Left ventricle myocardium inferior (tissue), 1 donor: ENCODE data around the gene PKD1. TPM values are rescaled to one million over a fixed set of nuclear protein-coding genes. Genes with fewer than 3 reads are reported as not detected.
A peak's percentile ranks its signal among the peaks of the same experiment; 100 is the strongest.

Source experiments
- DNase-seq: peaks from one replicate; pipeline ENCODE4 v3.0.0-alpha.2; 2020
- H3K27ac ChIP-seq: fragments of 200-600 bp; replicated peaks from 2 replicates; pipeline ENCODE4 v1.8.0; 2021
- H3K27me3 ChIP-seq: fragments of 200-600 bp; 2 replicates; pipeline ENCODE4 v1.8.0; 2021; ENCODE audit warnings: low read depth
- H3K36me3 ChIP-seq: fragments of 200-600 bp; 2 replicates; pipeline ENCODE4 v1.8.0; 2021
- H3K4me1 ChIP-seq: fragments of 200-600 bp; 2 replicates; pipeline ENCODE4 v1.8.0; 2021
- H3K4me3 ChIP-seq: fragments of 200-600 bp; 2 replicates; pipeline ENCODE4 v1.8.0; 2021; ENCODE audit warnings: mild to moderate bottlenecking, moderate library complexity
- H3K9me3 ChIP-seq: fragments of 200-600 bp; replicated peaks from 2 replicates; pipeline ENCODE4 v1.8.0; 2021
- intact Hi-C: fragments of 100-400 bp; cut with micrococcal nuclease; formaldehyde crosslinking; loops from one replicate; pipeline ENCODE4 v1.11.0; 2022
- total RNA-seq: library from RNA; stranded (reverse); fragmentation: NEBNext Ultra II Directional; extraction: Animal tissue kit (Norgen Biotek cat#: 25700); gene quantifications from one replicate; pipeline ENCODE4 v1.2.1, GENCODE V29; 2021
- TF ChIP-seq, protein P1 (sequence below): fragments of 200-600 bp; IDR thresholded peaks from 2 replicates; pipeline ENCODE4 v1.8.0; 2021; ENCODE audit warnings: antibody characterized with exemption, mild to moderate bottlenecking, borderline replicate concordance
- donor health status: DM: no; HTN: yes; CAD: no; lungs with severe emphysema.

The PKD1 gene
- total RNA-seq, 1 donor from 2014 or later: 83.9 TPM

DNA sequence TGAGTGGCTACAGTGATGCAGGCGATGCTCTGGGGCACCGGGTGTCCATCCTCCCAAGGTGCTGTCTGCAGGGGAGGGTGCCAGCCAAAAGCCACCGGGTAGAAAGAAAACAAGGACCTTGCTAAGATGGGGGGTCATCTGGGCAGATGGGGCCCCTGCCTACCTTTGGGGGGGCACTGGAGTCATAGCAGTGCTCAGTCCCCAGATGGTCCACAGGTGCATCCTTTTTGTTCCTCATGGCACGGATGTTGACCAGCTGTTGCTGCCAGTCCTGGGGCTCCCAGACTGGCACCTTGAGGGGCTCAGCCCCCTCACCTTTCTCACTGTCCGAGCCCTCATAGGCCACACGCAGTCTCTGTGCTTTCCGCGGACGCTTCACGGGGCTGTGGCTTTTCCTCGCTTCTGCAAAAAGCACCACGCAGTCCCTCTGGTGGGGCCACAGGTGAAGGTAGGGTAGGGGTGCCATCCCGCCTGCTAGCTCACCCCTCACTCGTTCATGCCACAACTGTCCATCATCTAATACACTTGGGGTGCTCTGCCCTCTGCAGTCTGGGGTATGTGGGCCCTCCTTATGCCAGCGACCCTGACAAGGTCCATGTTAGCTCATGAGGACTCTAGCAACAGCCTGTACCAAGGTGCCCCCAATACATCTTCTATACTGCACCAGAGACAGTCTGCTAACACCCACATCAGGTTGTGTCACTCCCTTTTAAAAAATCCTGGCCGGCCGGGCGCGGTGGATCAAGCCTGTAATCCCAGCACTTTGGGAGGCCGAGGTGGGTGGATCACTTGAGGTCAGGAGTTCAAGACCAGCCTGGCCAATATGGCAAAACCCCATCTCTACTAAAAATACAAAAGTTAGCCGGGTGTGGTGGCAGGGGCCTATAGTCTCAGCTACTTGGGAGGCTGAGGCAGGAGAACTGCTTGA is 89.5 kb downstream of the PKD1 start:
- Histone ChIP-seq H3K4me3 (peak overlapping the region; percentile 91), H3K27ac (peak overlapping the region; percentile 96), H3K4me1 (peaks cover 79% of the 10 kb centered on the region), H3K36me3 (peaks cover 11% of the 10 kb centered on the region), H3K9me3 (no peaks in the 10 kb centered on the region), H3K27me3 (no peaks in the 10 kb centered on the region)
- intact Hi-C loops: no loop called here
- no peak for DNase-seq
- TF ChIP-seq, protein P1, sequence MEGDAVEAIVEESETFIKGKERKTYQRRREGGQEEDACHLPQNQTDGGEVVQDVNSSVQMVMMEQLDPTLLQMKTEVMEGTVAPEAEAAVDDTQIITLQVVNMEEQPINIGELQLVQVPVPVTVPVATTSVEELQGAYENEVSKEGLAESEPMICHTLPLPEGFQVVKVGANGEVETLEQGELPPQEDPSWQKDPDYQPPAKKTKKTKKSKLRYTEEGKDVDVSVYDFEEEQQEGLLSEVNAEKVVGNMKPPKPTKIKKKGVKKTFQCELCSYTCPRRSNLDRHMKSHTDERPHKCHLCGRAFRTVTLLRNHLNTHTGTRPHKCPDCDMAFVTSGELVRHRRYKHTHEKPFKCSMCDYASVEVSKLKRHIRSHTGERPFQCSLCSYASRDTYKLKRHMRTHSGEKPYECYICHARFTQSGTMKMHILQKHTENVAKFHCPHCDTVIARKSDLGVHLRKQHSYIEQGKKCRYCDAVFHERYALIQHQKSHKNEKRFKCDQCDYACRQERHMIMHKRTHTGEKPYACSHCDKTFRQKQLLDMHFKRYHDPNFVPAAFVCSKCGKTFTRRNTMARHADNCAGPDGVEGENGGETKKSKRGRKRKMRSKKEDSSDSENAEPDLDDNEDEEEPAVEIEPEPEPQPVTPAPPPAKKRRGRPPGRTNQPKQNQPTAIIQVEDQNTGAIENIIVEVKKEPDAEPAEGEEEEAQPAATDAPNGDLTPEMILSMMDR: no peak

GRCh38 chr16:2044541-2044940 is 91.2 kb downstream of the PKD1 start:
- H3K4me1 ChIP-seq: peaks cover 96% of the 10 kb centered on the region
- H3K27me3 ChIP-seq: no peaks in the 10 kb centered on the region
- H3K9me3 ChIP-seq: no peaks in the 10 kb centered on the region
- no peaks in the 10 kb centered on the region for H3K36me3 ChIP-seq
- intact Hi-C loops: no loop called here
- peak overlapping the region; percentile 96 for H3K27ac ChIP-seq
- H3K4me3 ChIP-seq: peak overlapping the region; percentile 33
- DNase-seq: no peak
- TF ChIP-seq, protein P1: no peak

GRCh38 chr16:2043667-2044451 is 91.8 kb downstream of the PKD1 start:
- Histone ChIP-seq H3K27me3 (no peaks in the 10 kb centered on the region), H3K4me3 (peak overlapping the region; percentile 33), H3K9me3 (no peaks in the 10 kb centered on the region), H3K27ac (peak overlapping the region; percentile 96), H3K36me3 (peaks cover 3% of the 10 kb centered on the region), H3K4me1 (peaks cover 98% of the 10 kb centered on the region)
- TF ChIP-seq, protein P1: no peak
- intact Hi-C loops: no loop called here
- peak; percentile 68 for DNase-seq

DNA sequence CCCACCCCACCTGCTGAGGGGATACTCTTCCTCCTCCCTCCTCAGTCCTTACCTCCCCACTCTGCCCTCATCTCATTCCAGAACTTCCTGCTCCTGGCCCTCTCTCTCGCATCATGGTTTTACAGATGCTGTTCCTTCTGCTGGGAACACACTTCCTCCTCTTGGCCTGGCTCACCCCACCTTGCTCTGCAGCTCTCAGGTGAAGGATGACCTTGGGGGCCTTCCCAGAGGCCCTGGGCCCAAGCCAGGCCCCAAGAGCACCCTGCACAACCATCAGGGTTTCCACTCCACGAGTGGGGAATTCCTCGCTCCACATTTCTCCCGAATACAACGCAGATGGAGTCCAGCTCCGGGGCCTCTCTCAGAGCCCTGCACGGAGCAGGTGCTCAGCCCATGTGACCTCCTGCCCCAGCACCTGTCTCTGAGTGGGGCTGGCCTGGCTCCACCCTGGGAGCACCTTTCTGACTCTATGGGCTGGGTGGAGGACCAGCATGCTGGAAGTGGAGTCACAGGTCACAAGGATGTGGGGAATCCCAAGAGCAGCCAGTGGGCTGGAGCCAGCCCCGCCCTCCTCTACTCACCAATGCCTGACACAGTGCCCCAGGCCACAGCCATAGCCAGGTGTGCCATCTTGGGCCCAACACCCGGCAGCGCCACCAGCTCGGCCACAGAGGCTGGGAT is 92.6 kb downstream of the PKD1 start:
- TF ChIP-seq, protein P1: no peak
- Histone ChIP-seq H3K4me3 (peak overlapping the region; percentile 33), H3K9me3 (no peaks in the 10 kb centered on the region), H3K27ac (peak overlapping the region; percentile 96), H3K4me1 (peaks cover 98% of the 10 kb centered on the region), H3K36me3 (peaks cover 9% of the 10 kb centered on the region), H3K27me3 (no peaks in the 10 kb centered on the region)
- intact Hi-C loops: no loop called here
- no peak for DNase-seq
